GM19193 (cell line): ENCODE data around the gene XRCC2.

Experiments
- POLR2A ChIP-seq: IDR thresholded peaks from 4 replicates; pipeline ENCODE4 v1.6.1; 2011; ENCODE audit not compliant: insufficient read depth, insufficient read length; ENCODE audit errors: extremely low read depth

Gene XRCC2

DNA sequence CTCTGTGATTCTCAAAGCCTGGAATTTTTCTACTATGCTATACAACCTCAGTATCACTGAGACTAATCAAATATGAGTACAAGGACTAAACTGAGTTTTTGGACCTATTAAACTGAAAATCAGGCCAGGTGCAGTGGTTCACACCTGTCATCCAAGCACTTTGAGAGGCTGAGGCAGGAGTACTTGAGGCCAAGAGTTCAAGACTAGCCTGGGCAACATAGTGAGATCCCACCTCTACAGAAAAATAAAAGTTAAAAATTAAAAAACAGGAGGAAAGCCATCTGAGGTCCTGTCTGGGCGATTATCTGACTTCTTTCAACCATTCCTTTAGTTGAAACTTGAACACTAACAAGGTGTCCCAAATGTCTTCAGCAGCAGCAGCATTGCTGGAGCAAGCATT is 7.0 kb downstream of the XRCC2 start:
- no peak for TF ChIP-seq POLR2A

DNA sequence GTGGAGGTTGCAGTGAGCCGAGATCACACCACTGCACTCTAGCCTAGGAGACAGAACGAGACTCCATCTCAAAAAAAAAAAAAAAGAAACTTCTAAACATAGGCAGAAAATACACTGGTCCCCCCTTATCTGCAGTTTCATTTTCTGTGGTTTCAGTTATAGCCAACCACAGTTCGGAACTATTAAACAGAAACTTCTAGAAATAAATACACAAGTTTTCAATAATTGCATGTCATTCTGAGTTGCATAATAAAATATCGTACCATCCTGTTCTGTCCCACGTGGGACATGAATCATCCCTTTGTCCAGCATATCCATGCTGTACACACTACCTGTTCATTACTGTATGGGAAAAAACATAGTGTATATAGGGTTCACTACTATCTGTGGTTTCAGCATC is 8.0 kb downstream of the XRCC2 start:
- TF ChIP-seq POLR2A, result no peak

DNA sequence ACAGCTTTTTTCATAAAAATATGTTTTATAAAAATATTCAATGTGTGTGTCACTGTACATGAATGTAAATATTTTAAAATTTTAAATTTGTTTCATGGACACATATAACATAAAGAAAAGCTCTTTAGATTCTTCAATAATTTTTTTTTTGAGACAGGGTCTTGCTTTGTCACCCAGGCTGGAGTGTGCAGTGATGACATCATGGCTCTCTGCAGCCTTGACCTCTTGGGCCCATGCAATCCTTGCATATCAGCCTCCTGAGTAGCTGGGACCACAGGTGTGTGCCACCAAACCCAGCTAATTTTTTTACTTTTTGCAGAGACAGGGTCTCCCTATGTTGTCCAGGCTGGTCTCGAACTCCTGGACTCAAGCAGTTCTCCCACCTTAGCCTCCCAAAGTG is 9.9 kb downstream of the XRCC2 start:
- TF ChIP-seq POLR2A, result no peak

DNA sequence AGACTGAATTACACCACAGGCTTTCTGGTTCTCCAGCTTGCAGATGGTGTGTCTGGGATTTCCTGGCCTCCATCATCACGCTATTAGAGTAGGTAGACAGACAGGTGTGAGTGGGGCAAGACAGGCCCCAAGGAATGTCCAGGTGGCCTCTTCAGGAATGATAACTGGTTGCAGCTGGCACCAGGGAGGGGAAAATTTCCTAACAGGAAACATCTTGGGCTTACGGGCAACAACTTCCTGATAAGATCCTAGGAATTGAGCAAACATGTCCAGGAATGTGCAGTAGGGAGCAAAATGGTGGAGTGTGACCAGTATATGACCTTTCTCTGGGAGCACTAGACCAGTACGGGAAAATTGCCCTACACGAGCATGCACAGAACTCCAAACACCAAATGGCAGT is 11.3 kb downstream of the XRCC2 start:
- TF ChIP-seq POLR2A, result no peak

- no peak for TF ChIP-seq POLR2A
Observed at GRCh38 chr7:152663931-152664330, 12.0 kb downstream of the XRCC2 start.

GRCh38 chr7:152663148-152663740 is 12.7 kb downstream of the XRCC2 start:
- TF ChIP-seq POLR2A, result no peak

- TF ChIP-seq POLR2A, result no peak
Observed at GRCh38 chr7:152661479-152661878, 14.5 kb downstream of the XRCC2 start.

DNA sequence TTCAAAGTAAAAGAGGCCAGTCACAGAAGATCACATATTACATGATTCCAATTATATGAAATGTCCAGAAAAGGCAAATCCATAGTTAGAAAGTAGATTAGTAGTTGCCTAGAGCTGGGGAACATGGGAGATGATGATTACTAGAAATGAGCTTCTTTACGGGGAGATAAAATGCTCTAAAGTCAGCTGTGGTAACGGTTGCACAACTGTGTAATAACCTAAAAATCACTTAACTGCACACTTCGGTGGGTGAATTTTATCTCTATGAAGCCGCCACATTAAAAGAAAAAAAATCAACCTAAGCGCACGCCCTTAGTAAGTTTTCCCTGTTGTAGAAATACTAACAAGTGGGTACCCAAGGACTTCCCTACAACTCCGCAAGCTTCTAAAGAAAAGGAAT is 15.9 kb downstream of the XRCC2 start:
- TF ChIP-seq POLR2A, result no peak

- TF ChIP-seq POLR2A, result no peak
Observed at GRCh38 chr7:152654971-152655370, 21.0 kb downstream of the XRCC2 start.

DNA sequence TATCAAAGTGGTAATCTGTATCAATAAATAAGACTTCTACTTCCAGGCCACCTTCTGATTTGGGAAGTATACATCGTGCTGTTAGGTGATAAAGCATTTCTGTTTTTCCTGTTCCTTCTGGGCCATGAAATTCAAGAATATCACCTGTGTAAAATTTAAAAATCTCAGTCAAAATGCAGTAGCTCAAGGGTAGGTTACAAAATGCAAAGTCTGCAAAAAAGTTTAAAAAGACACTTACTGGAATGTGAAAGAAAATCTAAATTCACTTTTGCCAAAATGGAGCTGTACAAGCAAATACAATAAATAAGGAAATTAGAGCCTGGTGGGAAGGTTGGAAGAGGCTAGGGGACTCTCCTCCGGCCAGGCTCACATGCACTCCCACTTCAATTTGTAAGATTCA is 26.7 kb downstream of the XRCC2 start:
- TF ChIP-seq POLR2A, result no peak

GRCh38 chr7:152647009-152647408 is 28.9 kb downstream of the XRCC2 start:
- TF ChIP-seq POLR2A, result no peak

GRCh38 chr7:152643979-152644559 is 31.9 kb downstream of the XRCC2 start:
- no peak for TF ChIP-seq POLR2A

- TF ChIP-seq POLR2A, result no peak
Observed at GRCh38 chr7:152641384-152641783, 34.6 kb downstream of the XRCC2 start.

DNA sequence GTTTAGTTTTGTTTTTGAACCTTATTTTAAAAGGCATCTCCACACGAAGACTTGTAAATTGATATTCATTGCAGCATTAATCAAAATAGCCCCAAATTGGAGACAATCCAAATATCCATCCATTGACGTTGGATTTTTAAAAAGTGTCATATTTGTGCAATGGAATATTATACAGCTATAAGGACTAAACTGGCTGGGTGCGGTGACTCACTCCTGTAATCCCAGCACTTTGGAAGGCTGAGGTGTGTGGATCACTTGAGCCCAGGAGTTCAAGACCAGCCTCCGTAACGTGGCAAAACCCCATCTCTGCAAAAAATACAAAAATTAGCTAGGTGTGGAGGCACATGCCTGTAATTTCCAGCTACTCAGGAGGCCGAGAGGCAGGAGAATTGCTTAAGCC is 35.1 kb downstream of the XRCC2 start:
- TF ChIP-seq POLR2A, result no peak

GRCh38 chr7:152637920-152638580 is 37.9 kb downstream of the XRCC2 start:
- no peak for TF ChIP-seq POLR2A

- TF ChIP-seq POLR2A, result no peak
Observed at GRCh38 chr7:152637161-152637560, 38.8 kb downstream of the XRCC2 start.

DNA sequence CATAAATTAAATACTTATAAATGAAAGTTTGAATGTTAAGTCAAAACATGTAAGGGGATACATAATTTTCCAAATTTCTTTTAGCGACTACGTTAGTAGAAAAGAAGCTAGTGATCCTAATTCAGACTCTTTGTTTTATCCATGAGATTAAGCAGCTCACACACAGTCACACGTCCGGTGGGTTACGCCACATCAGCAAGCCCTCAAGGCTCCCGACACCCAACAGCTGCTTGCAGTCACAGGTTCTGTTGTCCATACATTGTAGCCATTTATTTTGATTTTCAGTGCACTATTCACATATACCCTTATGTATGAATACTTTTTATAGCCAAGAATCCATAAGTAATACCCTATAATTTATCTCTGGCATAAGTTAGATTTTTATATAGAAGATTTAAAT is 39.5 kb downstream of the XRCC2 start:
- TF ChIP-seq POLR2A, result no peak

GRCh38 chr7:152633504-152633903 is 42.4 kb downstream of the XRCC2 start:
- no peak for TF ChIP-seq POLR2A

GRCh38 chr7:152633072-152633471 is 42.9 kb downstream of the XRCC2 start:
- TF ChIP-seq POLR2A, result no peak
